K562 treated with DMSO at 1 percent for 12 hours (cell line): ENCODE results near the gene FRAT2. TPM values are rescaled to one million over a fixed set of nuclear protein-coding genes. Genes with fewer than 3 reads are reported as not detected.

Experiments used
- total RNA-seq: library from RNA; unstranded; fragments of 300-600 nt; gene quantifications from 2 replicates; pipeline ENCODE4 v1.2.3, GENCODE V29; 2022; ENCODE audit not compliant: insufficient read depth

FRAT2 gene
- total RNA-seq: 23.1 and 23.6 TPM in 2 replicates

GRCh38 chr10:97334370-97335175, at the start of gene FRAT2:
Gene FRAT2, minus strand, starts transcription at chr10:97334729. Its CDS starts 157 bp downstream, at chr10:97334572.

GRCh38 chr10:97318772-97319651, 15.5 kb downstream of the FRAT2 start, which contains the start of gene FRAT1:
Gene FRAT1, plus strand, starts transcription at chr10:97319271. Its CDS starts 183 bp downstream, at chr10:97319454.

GRCh38 chr10:97292097-97292861, 42.2 kb downstream of the FRAT2 start, which contains the start of gene ARHGAP19:
Gene ARHGAP19, minus strand, starts transcription at chr10:97292637. Its CDS starts 10 bp downstream, at chr10:97292627.

Other genes with a start within 250 kb of the FRAT2 start
- 0.16 TPM in 1 of 2 replicates, not detected in the other for gene SLIT1, start 148.8 kb downstream of the FRAT2 start, total RNA-seq
- 10.7 and 22.6 TPM in 2 replicates for gene ARHGAP19, start 42.1 kb downstream of the FRAT2 start, total RNA-seq
- 4.0 TPM in 2 replicates for gene FRAT1, start 15.5 kb downstream of the FRAT2 start, total RNA-seq
- 6.5 and 7.9 TPM in 2 replicates for gene RRP12, start 66.6 kb upstream of the FRAT2 start, total RNA-seq
- 157 and 193 TPM in 2 replicates for gene PGAM1, start 91.5 kb upstream of the FRAT2 start, total RNA-seq
- gene EXOSC1, start 111.3 kb upstream of the FRAT2 start, total RNA-seq: 65.4 and 74.3 TPM in 2 replicates
- 18.7 and 21.7 TPM in 2 replicates for gene ZDHHC16, start 111.4 kb upstream of the FRAT2 start, total RNA-seq
- gene MMS19, start 163.7 kb upstream of the FRAT2 start, total RNA-seq: 33.3 and 44.5 TPM in 2 replicates
- gene UBTD1, start 164.2 kb upstream of the FRAT2 start, total RNA-seq: 5.4 and 5.7 TPM in 2 replicates
- not detected in 2 replicates for gene ANKRD2, start 238.1 kb upstream of the FRAT2 start, total RNA-seq
- not detected in 2 replicates for gene HOGA1, start 249.7 kb upstream of the FRAT2 start, total RNA-seq